ENCODE measurements around the gene INSM1.

DNA sequence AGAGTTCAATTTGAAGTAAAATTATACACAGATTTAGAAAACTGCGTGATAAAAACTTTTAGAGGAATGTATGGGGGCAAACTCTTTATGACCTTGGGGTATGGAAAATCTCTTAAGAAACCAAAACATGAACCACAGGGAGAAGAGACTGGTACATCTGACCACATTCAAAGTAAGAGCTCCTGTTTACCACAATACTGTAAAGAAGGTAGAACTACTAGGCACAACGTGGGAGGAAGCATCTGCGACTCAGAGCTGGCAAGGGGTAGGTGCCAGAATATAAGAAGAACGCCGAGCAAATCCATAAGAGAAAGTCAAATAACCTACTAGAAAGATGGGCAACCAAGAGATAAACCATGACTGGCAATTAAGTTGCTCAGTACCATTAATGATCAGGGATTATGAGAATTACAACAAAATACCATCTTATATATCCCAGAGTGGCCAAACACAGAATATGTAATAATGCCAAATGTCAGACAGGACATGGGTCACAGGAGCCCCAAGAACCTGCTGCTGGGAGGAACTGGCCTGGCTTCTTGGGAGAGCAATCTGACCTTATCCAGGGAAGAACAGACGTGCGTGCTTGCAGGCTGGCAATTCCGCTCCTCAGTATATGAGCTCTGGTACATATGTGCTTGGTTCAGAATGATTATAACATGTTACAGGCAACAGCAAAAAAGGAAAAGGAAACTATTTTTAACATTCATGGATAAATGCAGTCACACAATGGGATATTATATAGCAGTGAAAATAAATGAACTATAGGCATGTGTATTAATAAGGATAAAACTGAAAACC, 50.2 kb downstream of the INSM1 start:
- TF ChIP-seq, protein P1, sequence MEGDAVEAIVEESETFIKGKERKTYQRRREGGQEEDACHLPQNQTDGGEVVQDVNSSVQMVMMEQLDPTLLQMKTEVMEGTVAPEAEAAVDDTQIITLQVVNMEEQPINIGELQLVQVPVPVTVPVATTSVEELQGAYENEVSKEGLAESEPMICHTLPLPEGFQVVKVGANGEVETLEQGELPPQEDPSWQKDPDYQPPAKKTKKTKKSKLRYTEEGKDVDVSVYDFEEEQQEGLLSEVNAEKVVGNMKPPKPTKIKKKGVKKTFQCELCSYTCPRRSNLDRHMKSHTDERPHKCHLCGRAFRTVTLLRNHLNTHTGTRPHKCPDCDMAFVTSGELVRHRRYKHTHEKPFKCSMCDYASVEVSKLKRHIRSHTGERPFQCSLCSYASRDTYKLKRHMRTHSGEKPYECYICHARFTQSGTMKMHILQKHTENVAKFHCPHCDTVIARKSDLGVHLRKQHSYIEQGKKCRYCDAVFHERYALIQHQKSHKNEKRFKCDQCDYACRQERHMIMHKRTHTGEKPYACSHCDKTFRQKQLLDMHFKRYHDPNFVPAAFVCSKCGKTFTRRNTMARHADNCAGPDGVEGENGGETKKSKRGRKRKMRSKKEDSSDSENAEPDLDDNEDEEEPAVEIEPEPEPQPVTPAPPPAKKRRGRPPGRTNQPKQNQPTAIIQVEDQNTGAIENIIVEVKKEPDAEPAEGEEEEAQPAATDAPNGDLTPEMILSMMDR (optimal IDR thresholded peaks at IDR 0.05 in 1 of 3, IDR thresholded peaks at IDR 0.05 in 1 of 3, conservative IDR thresholded peaks at IDR 0.05 in 1 of 3; ENCODE audit: extremely low read depth in 1 of 3, insufficient read depth in 2 of 3, low read length in 3 of 3) = no peak
- TF ChIP-seq EZH2 (IDR thresholded peaks at IDR 0.05; ENCODE audit: low read length) = no peak
